HG03066 (cell line): ENCODE results near the gene COL1A1.

Source experiments
- ATAC-seq: cut with Tn5 transposase; IDR thresholded peaks from one replicate; pipeline ENCODE4 v1.9.1; 2021; ENCODE audit warnings: low read depth; ENCODE audit not compliant: unreplicated experiment

The COL1A1 gene

GRCh38 chr17:50187751-50188530, 13.5 kb downstream of the COL1A1 start:
- ATAC-seq = no peak

- ATAC-seq = no peak
These were observed 14.1 kb downstream of the COL1A1 start for GRCh38 chr17:50187394-50187725.

GRCh38 chr17:50186661-50187393, 14.6 kb downstream of the COL1A1 start:
- no peak for ATAC-seq

DNA sequence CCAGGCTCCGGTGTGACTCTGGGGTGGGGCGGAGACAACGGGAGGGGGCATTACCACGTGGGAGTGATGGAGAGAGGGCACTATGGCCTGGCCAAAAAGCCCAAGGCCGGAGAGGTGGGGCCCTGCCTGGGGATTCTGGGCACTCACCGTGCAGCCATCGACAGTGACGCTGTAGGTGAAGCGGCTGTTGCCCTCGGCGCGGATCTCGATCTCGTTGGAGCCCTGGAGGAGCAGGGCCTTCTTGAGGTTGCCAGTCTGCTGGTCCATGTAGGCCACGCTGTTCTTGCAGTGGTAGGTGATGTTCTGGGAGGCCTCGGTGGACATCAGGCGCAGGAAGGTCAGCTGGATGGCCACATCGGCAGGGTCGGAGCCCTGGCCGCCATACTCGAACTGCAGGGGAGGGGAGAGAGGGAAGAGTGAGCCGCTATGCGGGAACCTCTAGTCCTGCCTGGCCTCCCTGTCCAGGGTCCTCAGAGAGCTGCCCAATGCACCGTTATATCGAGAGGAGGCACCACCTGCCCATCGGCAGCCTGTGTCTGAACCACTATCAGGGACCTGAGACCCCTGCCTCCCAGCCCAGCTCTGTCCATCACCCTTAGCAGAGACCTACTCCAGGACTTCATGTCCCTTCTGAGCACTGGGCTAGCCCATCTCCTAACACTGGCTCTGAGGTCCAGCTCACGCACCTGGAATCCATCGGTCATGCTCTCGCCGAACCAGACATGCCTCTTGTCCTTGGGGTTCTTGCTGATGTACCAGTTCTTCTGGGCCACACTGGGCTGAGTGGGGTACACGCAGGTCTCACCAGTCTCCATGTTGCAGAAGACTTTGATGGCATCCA, 15.6 kb downstream of the COL1A1 start:
- no peak for ATAC-seq

DNA sequence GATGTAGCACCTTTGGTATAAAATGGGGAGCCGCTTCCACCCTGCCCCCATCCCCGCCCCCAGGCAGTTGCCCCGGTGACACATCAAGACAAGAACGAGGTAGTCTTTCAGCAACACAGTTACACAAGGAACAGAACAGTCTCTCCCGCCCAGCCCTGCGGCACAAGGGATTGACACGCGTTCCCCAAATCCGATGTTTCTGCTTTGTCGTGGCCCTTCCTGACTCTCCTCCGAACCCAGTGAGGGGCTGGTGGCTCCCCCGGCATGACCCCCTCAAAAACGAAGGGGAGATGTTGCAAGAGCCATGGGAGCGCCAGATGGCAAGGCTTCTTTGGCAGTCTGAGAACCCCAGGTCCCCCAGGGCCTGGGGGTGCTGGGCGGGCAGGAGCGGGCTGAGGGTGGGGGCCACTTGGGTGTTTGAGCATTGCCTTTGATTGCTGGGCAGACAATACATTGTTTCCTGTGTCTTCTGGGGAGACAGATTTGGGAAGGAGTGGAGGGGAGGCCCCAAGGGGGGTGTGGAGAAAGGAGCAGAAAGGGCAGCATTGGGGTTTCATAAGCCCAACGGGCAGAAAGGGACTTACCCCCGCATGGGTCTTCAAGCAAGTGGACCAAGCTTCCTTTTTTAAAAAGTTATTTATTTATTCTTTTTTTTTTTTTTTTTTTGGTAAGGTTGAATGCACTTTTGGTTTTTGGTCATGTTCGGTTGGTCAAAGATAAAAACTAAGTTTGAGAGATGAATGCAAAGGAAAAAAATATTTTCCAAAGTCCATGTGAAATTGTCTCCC, 16.6 kb downstream of the COL1A1 start:
- no peak for ATAC-seq

- ATAC-seq = no peak
These were observed 17.4 kb downstream of the COL1A1 start for GRCh38 chr17:50184064-50184463.

DNA sequence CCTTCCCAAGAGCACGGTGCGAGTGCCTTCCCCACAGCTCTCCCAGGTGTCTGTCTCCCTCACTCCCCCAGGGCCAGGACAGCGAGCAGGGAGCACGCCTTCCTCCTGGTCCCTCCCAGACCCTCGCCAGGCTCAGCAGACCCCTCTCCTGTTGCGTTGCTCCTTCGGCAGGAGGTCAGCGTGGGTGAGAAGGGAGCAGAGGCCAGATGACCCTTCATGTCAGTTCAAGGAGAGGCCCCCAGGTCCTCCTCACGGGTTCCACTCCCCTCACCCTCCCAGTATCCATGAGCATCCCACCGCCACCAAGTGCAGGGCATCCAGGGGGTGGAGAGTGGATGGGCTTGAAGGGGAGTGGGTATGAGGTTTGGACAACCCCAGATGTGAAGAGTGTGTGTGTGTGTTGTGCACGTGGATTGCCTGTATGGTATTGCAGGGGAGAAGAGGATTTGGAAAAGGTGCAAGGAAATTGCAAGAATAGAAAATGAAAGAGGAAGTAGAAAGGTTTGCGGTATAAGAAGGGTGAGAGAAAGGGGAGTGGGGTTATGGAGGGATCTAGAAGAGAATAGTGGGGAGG, 17.9 kb downstream of the COL1A1 start:
- no peak for ATAC-seq

DNA sequence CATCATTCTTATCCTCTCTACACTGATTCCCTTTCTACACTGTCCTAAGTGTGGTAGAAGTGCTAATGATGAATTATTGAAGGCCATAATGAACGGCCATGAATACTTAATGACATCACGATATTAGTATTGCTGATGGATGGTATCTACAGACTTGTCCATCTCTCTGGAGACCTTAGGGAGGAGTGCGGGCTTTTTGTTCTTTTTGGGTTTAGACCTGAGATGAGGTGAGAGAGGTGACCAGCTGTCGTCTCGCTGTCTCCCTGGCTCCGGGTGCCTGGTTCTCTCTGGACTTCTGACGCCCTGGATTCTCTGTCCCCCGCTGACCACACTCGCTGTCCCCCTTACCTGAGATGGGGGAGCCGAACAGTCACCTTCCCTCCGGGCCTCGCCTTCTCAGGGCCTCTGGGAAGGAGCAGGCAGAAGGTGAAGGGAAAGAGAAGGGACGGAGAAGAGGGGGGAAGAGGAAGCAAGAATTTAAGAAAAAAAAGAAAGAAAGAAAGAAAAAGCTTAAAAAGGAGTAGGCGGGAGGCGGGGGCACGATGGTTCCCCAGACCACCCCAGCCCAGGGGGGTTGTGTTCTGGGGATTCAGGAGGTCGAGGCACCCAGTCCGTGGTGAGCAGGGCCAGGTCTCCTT, 18.5 kb downstream of the COL1A1 start:
- no peak for ATAC-seq

DNA sequence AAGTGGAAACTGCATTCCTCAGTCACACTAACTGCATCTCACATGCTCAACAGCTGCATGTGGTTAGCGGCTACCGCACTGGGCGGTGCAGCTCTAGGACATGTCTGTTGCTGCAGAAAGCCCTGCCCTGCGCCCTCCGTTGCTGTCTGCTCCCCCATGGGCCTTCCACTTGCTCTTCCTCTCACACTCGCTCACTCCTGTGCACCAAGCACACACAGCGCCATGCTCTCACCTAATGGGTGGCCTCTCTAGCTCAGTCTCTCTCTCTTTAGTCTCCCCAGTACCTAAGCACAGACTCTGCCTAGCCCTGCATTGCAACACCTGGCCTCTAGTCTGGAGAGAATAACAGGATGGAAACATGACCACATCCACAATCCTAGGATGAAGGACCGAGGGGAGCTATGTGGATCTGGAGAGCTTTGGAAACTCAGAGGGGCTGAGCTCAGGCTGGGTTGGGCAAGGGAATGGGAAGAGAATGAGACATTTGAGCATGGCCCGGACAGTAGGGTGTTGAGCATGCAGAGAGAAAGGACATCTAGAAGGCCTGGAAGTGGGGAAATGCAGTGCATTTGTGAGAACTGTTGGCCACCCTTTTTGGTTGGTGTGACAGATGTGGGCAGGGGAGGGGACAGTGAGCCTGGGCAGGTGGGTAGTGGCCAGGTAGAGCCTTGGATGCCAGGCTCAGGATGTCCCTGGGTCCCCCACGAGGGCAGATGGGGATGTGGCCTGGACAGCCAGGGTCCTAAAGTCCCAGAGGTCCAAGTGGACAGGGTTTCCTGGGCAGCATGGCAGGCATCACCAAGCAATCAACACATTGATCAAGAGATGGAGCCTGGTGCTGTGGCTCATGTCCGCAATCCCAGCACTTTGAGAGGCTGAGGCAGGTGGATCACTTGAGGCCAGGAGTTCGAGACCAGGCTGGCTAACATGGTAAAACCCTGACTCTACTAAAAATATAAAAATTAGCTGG, 19.6 kb downstream of the COL1A1 start:
- no peak for ATAC-seq

- no peak for ATAC-seq
These were observed 20.3 kb downstream of the COL1A1 start for GRCh38 chr17:50181144-50181543.

DNA sequence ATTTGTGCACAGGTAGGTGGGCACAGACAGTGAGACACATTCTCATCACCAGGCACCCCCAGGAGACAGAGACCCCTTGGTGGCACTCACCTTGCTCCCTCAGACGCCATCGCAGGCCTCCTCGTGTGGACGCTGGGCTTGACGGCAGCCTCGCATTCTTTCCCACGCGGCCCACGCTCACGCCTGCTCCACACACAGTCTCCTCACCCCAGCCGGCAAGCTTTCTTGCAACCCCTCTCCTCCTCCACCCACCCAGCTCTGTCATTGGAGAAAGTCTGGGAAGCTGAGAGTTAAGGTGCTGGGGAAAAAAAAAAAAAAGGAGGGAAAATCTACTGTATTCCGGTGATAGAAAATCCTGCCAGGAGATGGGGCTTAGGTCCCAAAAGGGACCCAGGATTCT, 20.8 kb downstream of the COL1A1 start:
- no peak for ATAC-seq

DNA sequence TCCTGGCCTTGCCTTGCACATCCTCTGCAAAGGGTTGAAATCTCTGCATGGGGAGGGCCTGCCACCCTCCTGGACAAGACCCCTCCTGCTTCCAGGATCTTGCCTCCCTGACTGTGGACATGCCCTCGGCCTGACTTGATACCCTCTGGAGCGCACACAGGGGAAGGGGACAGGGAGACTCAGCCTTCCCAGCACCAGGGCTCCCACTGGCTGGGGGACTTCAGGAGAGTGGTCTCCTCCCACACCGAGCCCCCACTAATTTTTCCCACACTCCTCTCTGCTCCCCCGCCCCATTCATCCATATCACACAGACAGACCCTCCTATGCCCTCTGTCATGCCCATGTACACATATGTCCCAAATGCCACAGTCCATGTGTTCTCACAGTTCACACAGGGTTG, 21.3 kb downstream of the COL1A1 start:
- no peak for ATAC-seq

DNA sequence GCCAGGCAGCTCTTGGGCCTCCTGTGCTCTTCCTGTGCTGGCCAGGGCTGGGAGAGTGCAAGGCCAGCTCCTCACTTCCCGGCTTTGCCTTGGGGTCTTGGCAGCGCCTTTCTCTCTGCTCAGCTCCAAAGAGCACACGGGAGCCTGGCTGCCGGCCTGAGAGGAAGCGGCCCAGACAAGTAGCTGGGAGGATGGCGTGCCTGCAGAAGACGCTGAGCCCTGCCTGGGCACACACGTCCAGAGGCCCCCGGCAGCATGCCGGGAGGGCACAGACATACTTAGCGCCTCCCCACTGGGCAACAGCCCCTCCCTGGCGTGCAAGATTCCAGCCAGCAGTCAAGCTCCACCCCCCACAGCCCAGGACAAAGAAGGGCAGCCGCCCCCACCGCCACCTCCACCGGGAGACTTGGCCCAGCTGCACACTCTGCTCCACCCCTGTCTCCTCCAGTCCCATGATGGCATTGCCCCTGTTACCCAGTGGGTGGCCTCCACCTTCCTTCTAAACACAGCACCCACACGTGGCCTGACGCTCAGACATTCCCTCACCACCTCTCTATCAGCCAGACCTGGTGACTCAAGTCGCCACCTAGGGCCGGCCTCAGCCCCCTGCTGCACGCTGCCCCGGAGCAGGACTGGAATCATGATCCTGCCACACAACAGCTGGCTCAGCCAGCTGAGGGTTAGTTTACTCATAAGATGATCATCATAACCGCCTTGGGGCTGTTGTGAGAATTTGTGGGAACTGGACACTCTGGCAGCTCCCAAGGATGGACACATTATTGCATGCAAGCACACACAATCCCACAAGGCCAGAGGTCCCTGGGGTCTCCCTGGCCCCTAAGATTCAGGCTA, 23.2 kb downstream of the COL1A1 start:
- no peak for ATAC-seq

GRCh38 chr17:50177476-50177875, 24.0 kb downstream of the COL1A1 start:
- no peak for ATAC-seq

GRCh38 chr17:50176559-50177357, 24.7 kb downstream of the COL1A1 start:
- no peak for ATAC-seq

DNA sequence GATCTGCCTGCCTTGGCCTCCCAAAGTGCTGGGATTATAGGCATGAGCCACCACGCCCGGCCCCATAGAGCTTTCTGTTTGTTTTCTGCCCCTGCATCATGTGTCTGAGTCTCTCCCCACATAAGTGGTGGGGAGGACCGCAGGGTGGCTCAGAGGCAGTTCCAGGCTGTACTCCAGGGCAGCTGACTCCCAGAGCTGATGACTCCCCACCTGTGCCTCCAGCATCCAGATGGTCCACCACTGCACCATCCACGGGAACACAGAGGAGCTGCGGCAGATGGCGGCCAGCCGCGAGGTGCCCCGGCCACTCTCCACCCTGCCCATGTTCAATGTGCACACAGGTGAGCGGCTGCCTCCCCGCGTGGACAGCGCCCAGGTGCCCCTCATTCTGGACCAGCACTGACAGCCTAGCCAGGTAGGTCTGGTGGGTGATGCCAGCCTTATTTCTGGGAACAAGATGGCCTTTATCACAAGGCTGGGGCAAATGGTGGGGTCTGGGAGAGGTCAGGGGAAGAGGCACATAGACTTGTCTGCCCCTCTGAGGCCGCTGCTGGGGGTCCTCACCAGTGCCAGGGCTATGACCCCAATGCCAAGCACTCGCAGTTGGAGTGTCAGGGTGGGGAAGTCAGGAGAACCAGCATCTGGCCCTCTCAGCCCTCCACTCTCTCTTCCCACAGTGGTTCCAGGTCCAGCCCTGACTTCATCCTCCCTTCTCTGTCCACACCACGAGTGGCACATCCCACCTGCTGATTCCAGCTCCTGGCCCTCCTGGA, 26.2 kb downstream of the COL1A1 start:
- ATAC-seq = no peak
